ENCODE data around the gene PCP4. TPM values are rescaled to one million over a fixed set of nuclear protein-coding genes. Genes with fewer than 3 reads are reported as not detected.
A peak's percentile ranks its signal among the peaks of the same experiment; 100 is the strongest.

The PCP4 gene
- total RNA-seq, 1 donor from 2014 or later: not detected

DNA sequence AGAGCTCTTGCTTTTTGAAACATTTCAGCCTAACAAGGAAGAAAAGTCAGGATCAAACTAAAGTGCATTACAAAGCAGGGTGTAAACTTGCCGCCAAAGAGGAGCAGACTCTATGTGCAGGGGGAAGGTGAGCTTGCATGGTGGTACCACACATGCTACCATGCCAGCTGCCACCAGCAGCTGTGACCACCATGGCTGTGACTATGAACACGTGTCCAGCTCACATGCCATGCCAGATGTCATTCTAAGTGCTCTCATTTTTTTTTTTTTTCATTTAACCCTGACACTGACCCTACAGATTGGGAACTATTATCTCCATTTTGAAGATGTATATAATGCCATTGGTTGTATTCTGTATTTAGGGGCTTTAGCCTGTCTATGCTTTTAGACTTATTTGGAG lies 79.0 kb downstream of the PCP4 start:
- Histone ChIP-seq H3K4me2 (no peak overlapping the region), H3K27ac (no peak overlapping the region), H3K4me3 (no peak overlapping the region), H3K27me3 (peaks cover 11% of the 10 kb centered on the region), H3K9ac (no peak overlapping the region), H2AFZ (replicated peaks) (no peak overlapping the region), H3K4me1 (peaks cover 1% of the 10 kb centered on the region), H4K20me1 (ENCODE audit: low read depth) (no peaks in the 10 kb centered on the region), H3K36me3 (no peaks in the 10 kb centered on the region), H3K9me3 (ENCODE audit: low read depth) (no peaks in the 10 kb centered on the region), H3K79me2 (ENCODE audit: low read depth) (no peaks in the 10 kb centered on the region), H3F3A (ENCODE audit: low read depth) (no peaks in the 10 kb centered on the region)
- TF ChIP-seq, protein P1, sequence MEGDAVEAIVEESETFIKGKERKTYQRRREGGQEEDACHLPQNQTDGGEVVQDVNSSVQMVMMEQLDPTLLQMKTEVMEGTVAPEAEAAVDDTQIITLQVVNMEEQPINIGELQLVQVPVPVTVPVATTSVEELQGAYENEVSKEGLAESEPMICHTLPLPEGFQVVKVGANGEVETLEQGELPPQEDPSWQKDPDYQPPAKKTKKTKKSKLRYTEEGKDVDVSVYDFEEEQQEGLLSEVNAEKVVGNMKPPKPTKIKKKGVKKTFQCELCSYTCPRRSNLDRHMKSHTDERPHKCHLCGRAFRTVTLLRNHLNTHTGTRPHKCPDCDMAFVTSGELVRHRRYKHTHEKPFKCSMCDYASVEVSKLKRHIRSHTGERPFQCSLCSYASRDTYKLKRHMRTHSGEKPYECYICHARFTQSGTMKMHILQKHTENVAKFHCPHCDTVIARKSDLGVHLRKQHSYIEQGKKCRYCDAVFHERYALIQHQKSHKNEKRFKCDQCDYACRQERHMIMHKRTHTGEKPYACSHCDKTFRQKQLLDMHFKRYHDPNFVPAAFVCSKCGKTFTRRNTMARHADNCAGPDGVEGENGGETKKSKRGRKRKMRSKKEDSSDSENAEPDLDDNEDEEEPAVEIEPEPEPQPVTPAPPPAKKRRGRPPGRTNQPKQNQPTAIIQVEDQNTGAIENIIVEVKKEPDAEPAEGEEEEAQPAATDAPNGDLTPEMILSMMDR (IDR thresholded peaks at IDR 0.05): no peak
- no peak for TF ChIP-seq EZH2phosphoT487 (IDR thresholded peaks at IDR 0.05)
- no peak for TF ChIP-seq EZH2 (IDR thresholded peaks at IDR 0.05)
- peaks cover 31% of the 10 kb centered on the region for H3K9me3 Mint-ChIP-seq
- H3K4me1 Mint-ChIP-seq: peaks cover 2% of the 10 kb centered on the region
- H3K27me3 Mint-ChIP-seq (ENCODE audit: insufficient read depth, low read depth): no peaks in the 10 kb centered on the region
- DNase-seq (ENCODE audit: low spot score): no peak
- H3K36me3 Mint-ChIP-seq: no peaks in the 10 kb centered on the region
- H3K4me3 Mint-ChIP-seq: no peak overlapping the region
- H3K27ac Mint-ChIP-seq: no peak overlapping the region

DNA sequence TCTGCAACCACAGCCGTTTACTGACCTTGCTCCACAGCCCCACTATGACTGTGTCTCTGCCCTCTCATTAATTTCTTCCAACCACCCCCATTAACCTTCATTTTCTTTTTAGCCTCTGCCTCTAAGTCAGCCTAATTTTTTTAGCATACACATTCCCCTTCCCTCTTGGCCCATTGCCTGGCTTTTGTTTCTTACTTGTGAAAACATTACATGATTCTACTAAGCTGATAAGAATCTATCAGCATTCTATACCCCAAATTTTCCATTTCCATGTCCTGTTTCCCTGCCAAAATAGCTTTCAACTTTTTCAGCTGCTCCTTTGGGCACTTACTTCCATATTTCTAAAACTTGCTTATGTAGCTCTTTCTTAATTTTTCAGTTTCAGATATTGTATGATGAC lies 79.8 kb downstream of the PCP4 start:
- Histone ChIP-seq H3K9ac (no peak overlapping the region), H3K4me3 (no peak overlapping the region), H3K36me3 (no peaks in the 10 kb centered on the region), H3K27me3 (peaks cover 18% of the 10 kb centered on the region), H3K9me3 (ENCODE audit: low read depth) (no peaks in the 10 kb centered on the region), H3K27ac (no peak overlapping the region), H3K79me2 (ENCODE audit: low read depth) (no peaks in the 10 kb centered on the region), H3K4me2 (no peak overlapping the region), H3F3A (ENCODE audit: low read depth) (peaks cover 5% of the 10 kb centered on the region), H4K20me1 (ENCODE audit: low read depth) (no peaks in the 10 kb centered on the region), H3K4me1 (peaks cover 10% of the 10 kb centered on the region), H2AFZ (replicated peaks) (no peak overlapping the region)
- DNase-seq (ENCODE audit: low spot score): no peak
- no peak overlapping the region for H3K27ac Mint-ChIP-seq
- H3K27me3 Mint-ChIP-seq (ENCODE audit: insufficient read depth, low read depth): no peaks in the 10 kb centered on the region
- no peak overlapping the region for H3K4me3 Mint-ChIP-seq
- no peak for TF ChIP-seq EZH2 (IDR thresholded peaks at IDR 0.05)
- no peak for TF ChIP-seq EZH2phosphoT487 (IDR thresholded peaks at IDR 0.05)
- TF ChIP-seq, protein P1 (IDR thresholded peaks at IDR 0.05): no peak
- peaks cover 6% of the 10 kb centered on the region for H3K4me1 Mint-ChIP-seq
- peaks cover 31% of the 10 kb centered on the region for H3K9me3 Mint-ChIP-seq
- no peaks in the 10 kb centered on the region for H3K36me3 Mint-ChIP-seq

DNA sequence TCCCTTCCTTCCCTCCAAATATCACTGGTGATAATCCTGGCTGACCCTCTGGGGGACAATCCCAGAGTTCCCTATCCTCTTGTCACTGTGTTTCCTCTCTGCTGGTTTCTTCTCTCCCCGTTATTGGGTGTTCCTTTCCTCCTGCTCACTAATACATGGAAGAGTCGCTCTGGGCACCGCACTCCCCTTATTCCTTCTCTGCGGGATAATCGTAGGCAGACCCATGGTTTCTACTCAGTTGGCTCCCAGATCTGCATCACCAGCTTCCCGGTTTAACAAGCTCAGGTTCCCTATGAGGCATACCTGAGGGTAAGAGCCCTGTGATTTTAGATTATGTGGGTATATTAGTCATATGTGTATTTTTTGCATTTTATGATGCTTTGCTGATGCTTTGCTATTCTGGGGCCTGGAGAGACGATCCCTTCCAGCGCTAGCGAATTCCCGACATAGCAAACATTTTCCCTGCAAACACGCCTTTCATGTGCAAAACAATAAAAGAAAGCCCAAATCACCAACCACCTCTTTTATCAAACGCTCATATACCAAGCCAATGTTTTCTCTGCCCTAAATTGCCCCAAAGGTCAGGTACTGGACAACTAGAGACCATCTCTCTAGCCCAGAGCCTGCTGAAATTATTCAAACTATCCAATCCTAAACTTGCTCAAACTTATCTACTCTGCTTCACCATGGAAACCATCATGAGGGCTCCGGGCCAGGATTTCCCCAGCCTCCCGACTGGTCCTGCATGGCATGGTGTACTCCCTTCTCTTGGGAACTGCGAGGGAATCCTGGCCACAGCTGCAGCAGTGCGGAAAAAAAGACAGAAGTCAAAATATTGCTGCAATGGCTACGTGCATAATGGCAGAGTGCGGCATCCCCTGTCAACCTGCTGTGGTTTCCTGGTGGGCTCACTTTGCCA lies 84.2 kb downstream of the PCP4 start:
- Mint-ChIP-seq H3K4me1 (peaks cover 26% of the 10 kb centered on the region), H3K9me3 (peaks cover 20% of the 10 kb centered on the region), H3K27me3 (ENCODE audit: insufficient read depth, low read depth) (peaks cover 5% of the 10 kb centered on the region), H3K27ac (peak overlapping the region; percentile 25), H3K4me3 (no peak overlapping the region), H3K36me3 (no peaks in the 10 kb centered on the region)
- Histone ChIP-seq H4K20me1 (ENCODE audit: low read depth) (no peaks in the 10 kb centered on the region), H3K4me2 (peak overlapping the region; percentile 54), H3K27ac (no peak overlapping the region), H3F3A (ENCODE audit: low read depth) (peaks cover 30% of the 10 kb centered on the region), H3K9me3 (ENCODE audit: low read depth) (no peaks in the 10 kb centered on the region), H3K4me3 (no peak overlapping the region), H3K9ac (no peak overlapping the region), H3K79me2 (ENCODE audit: low read depth) (no peaks in the 10 kb centered on the region), H3K27me3 (peaks cover 18% of the 10 kb centered on the region), H3K36me3 (no peaks in the 10 kb centered on the region), H3K4me1 (peaks cover 31% of the 10 kb centered on the region), H2AFZ (replicated peaks) (no peak overlapping the region)
- peak; percentile 9 for DNase-seq (ENCODE audit: low spot score)
- TF ChIP-seq EZH2 (IDR thresholded peaks at IDR 0.05) (no peak), EZH2phosphoT487 (IDR thresholded peaks at IDR 0.05) (no peak)
- TF ChIP-seq, protein P1 (IDR thresholded peaks at IDR 0.05): no peak
